Limb (tissue), 2 donors: ENCODE data around the gene KCNJ11.

Experiments used
- DNase-seq, 2 donors: peaks; one replicate each; pipeline ENCODE4 v3.0.0-alpha.2; 2016; ENCODE audit errors: extremely low spot score in 2 of 2

KCNJ11 gene

GRCh38 chr11:17408641-17409040 lies 20.2 kb upstream of the KCNJ11 start:
- DNase-seq = no peak

- no peak for DNase-seq
Measured at GRCh38 chr11:17408026-17408425, 19.6 kb upstream of the KCNJ11 start.

GRCh38 chr11:17407575-17407974 lies 19.1 kb upstream of the KCNJ11 start:
- DNase-seq = no peak

- no peak for DNase-seq
Measured at GRCh38 chr11:17406818-17407149, 18.3 kb upstream of the KCNJ11 start.

GRCh38 chr11:17406082-17406817 lies 17.8 kb upstream of the KCNJ11 start:
- no peak for DNase-seq

- no peak for DNase-seq
Measured at GRCh38 chr11:17405232-17406005, 17.0 kb upstream of the KCNJ11 start.

- DNase-seq = no peak
Measured at GRCh38 chr11:17403980-17404759, 15.7 kb upstream of the KCNJ11 start.

GRCh38 chr11:17402486-17402885 lies 14.0 kb upstream of the KCNJ11 start:
- no peak for DNase-seq

GRCh38 chr11:17401841-17402240 lies 13.4 kb upstream of the KCNJ11 start:
- no peak for DNase-seq

- no peak for DNase-seq
Measured at GRCh38 chr11:17401316-17401715, 12.9 kb upstream of the KCNJ11 start.

GRCh38 chr11:17400048-17400775 lies 11.8 kb upstream of the KCNJ11 start:
- no peak for DNase-seq

- DNase-seq = no peak
Measured at GRCh38 chr11:17399236-17399635, 10.8 kb upstream of the KCNJ11 start.

- DNase-seq = no peak
Measured at GRCh38 chr11:17397311-17398002, 9.0 kb upstream of the KCNJ11 start.

- DNase-seq = no peak
Measured at GRCh38 chr11:17396598-17397310, 8.3 kb upstream of the KCNJ11 start.

- no peak for DNase-seq
Measured at GRCh38 chr11:17395978-17396377, 7.5 kb upstream of the KCNJ11 start.

- DNase-seq = no peak
Measured at GRCh38 chr11:17395554-17395961, 7.1 kb upstream of the KCNJ11 start.

- no peak for DNase-seq
Measured at GRCh38 chr11:17394743-17395390, 6.4 kb upstream of the KCNJ11 start.

GRCh38 chr11:17393472-17393871 lies 5.0 kb upstream of the KCNJ11 start:
- DNase-seq = no peak

- no peak for DNase-seq
Measured at GRCh38 chr11:17392872-17393271, 4.4 kb upstream of the KCNJ11 start.
